ENCODE measurements around the gene CALM3. TPM values are rescaled to one million over a fixed set of nuclear protein-coding genes. Genes with fewer than 3 reads are reported as not detected.

The CALM3 gene
- polyA plus RNA-seq, 1 of the 3 experiments (the other 2 are of a cell fraction) = 495 TPM

- Histone ChIP-seq H3K4me1 (ENCODE audit: control insufficient read depth in 1 of 2, insufficient read depth in 2 of 2, low read depth in 1 of 2, low read length in 1 of 2) (peaks cover 19 to 41% of the 10 kb centered on the region in 2 experiments), H3K4me2 (peak overlapping the region; percentile 91), H3K9me2 (no peaks in the 10 kb centered on the region), H4K20me1 (ENCODE audit: insufficient read depth) (peaks cover 40% of the 10 kb centered on the region), H2AFZ (ENCODE audit: low read depth) (no peak overlapping the region), H3K27me3 (ENCODE audit: insufficient read depth) (no peaks in the 10 kb centered on the region), H3K79me2 (ENCODE audit: insufficient read depth) (peaks cover 57% of the 10 kb centered on the region), H3K9me3 (no peaks in the 10 kb centered on the region; the same call in 1 of the 2 replicates), H3K27ac (ENCODE audit: low read depth in 2 of 2, low read length in 1 of 2) (peak overlapping the region; percentile 41 to 78), H3K9ac (peak overlapping the region; percentile 97), H3F3A (replicated peaks; ENCODE audit: insufficient read depth) (no peaks in the 10 kb centered on the region), H3K36me3 (replicated peaks in 1 of 2; ENCODE audit: control insufficient read depth in 1 of 2, insufficient read depth in 2 of 2, low read length in 1 of 2) (peaks cover 10 to 27% of the 10 kb centered on the region in 2 experiments), H3K4me3 (ENCODE audit: low read depth in 2 of 2, low read length in 1 of 2) (peak overlapping the region; percentile 98 to 100)
- TF ChIP-seq MXI1 (IDR thresholded peaks at IDR 0.05; ENCODE audit: low read depth, low read length) (0 out of 2 replicates have a peak, but pooled peaks have one; percentile 9), CTCF (IDR thresholded peaks at IDR 0.05) (no peak)
- POLR2A ChIA-PET = interaction anchor here (1.3 to 1.9 kb wide), 2 partner anchors 8 to 27 kb away, joined by 5 to 7 read pairs; no protein-coding TSS in a partner anchor
- CTCF ChIA-PET = interaction anchor here (0.6 to 23.7 kb wide), 6 partner anchors 13 to 230 kb away, joined by 3 to 471 read pairs (median 8); partner anchors contain the start of gene DACT3
- peak; percentile 40 for DNase-seq
- 32% methylated on average over 2 of the region's 2 CpGs for WGBS (ENCODE audit: low lambda C conversion rate)
Measured at GRCh38 chr19:46603195-46603637, 2.1 kb downstream of the CALM3 start.

- Histone ChIP-seq H3K9me2 (no peaks in the 10 kb centered on the region), H3K9ac (peak overlapping the region; percentile 97; the same call in 1 of the 2 replicates), H3K4me3 (ENCODE audit: low read depth in 2 of 2, low read length in 1 of 2) (peak overlapping the region; percentile 98 to 100; a peak in 2 of 4 replicates), H3K79me2 (ENCODE audit: insufficient read depth) (peaks cover 57% of the 10 kb centered on the region), H2AFZ (ENCODE audit: low read depth) (no peak overlapping the region), H3K36me3 (replicated peaks in 1 of 2; ENCODE audit: control insufficient read depth in 1 of 2, insufficient read depth in 2 of 2, low read length in 1 of 2) (peaks cover 15 to 33% of the 10 kb centered on the region in 2 experiments), H3K4me2 (peak overlapping the region; percentile 91), H4K20me1 (ENCODE audit: insufficient read depth) (peaks cover 40% of the 10 kb centered on the region), H3F3A (replicated peaks; ENCODE audit: insufficient read depth) (no peaks in the 10 kb centered on the region), H3K4me1 (ENCODE audit: control insufficient read depth in 1 of 2, insufficient read depth in 2 of 2, low read depth in 1 of 2, low read length in 1 of 2) (peaks cover 19 to 41% of the 10 kb centered on the region in 2 experiments), H3K27me3 (ENCODE audit: insufficient read depth) (no peaks in the 10 kb centered on the region), H3K27ac (ENCODE audit: low read depth in 2 of 2, low read length in 1 of 2) (peak overlapping the region in 1 of 2 experiments; percentile 78; a peak in 2 of 4 replicates), H3K9me3 (no peaks in the 10 kb centered on the region; the same call in 1 of the 2 replicates)
- DNase-seq = peak; percentile 42
- TF ChIP-seq MXI1 (IDR thresholded peaks at IDR 0.05; ENCODE audit: low read depth, low read length) = 0 out of 2 replicates have a peak, but pooled peaks have one; percentile 34
- no peak for TF ChIP-seq FOXM1 (IDR thresholded peaks at IDR 0.05; ENCODE audit: low read depth)
- WGBS (ENCODE audit: low lambda C conversion rate) = 71% methylated on average over 9 of the region's 9 CpGs
- CTCF ChIA-PET = interaction anchor here (0.6 to 23.7 kb wide), 6 partner anchors 12 to 230 kb away, joined by 3 to 471 read pairs (median 8); partner anchors contain the start of gene DACT3
- POLR2A ChIA-PET = interaction anchor here (1.0 kb wide), 1 partner anchor 13 kb away, joined by 3 read pairs; no protein-coding TSS in a partner anchor
Measured at GRCh38 chr19:46603752-46604231, 2.7 kb downstream of the CALM3 start.

- peak; percentile 8 for TF ChIP-seq CHD2 (IDR thresholded peaks at IDR 0.05; ENCODE audit: low read length, partially characterized antibody)
- peak; percentile 19; the same call in 1 of the 2 replicates for TF ChIP-seq RAD21 (IDR thresholded peaks at IDR 0.05; ENCODE audit: low read length)
- TF ChIP-seq TCF12 (IDR thresholded peaks at IDR 0.05) = no peak
- POLR2A ChIA-PET = interaction anchor here (1.0 to 1.4 kb wide), 3 partner anchors 12 to 26 kb away, joined by 3 to 5 read pairs (median 3); no protein-coding TSS in a partner anchor
- CTCF ChIA-PET = interaction anchor here (0.6 to 23.7 kb wide), 8 partner anchors 11 to 111 kb away, joined by 3 to 471 read pairs (median 4); partner anchors contain the start of gene DACT3
- Histone ChIP-seq H3K4me1 (ENCODE audit: control insufficient read depth in 1 of 2, insufficient read depth in 2 of 2, low read depth in 1 of 2, low read length in 1 of 2) (peaks cover 19 to 44% of the 10 kb centered on the region in 2 experiments), H3K9ac (no peak overlapping the region), H3K36me3 (replicated peaks in 1 of 2; ENCODE audit: control insufficient read depth in 1 of 2, insufficient read depth in 2 of 2, low read length in 1 of 2) (peaks cover 19 to 44% of the 10 kb centered on the region in 2 experiments), H3K9me3 (no peaks in the 10 kb centered on the region), H3K79me2 (ENCODE audit: insufficient read depth) (peaks cover 57% of the 10 kb centered on the region), H3K4me3 (ENCODE audit: low read depth in 2 of 2, low read length in 1 of 2) (no peak overlapping the region), H3K9me2 (no peaks in the 10 kb centered on the region), H4K20me1 (ENCODE audit: insufficient read depth) (peaks cover 40% of the 10 kb centered on the region), H3K4me2 (no peak overlapping the region), H3K27ac (ENCODE audit: low read depth in 2 of 2, low read length in 1 of 2) (peak overlapping the region in 1 of 2 experiments; percentile 32; a peak in 1 of 4 replicates), H2AFZ (ENCODE audit: low read depth) (no peak overlapping the region), H3F3A (replicated peaks; ENCODE audit: insufficient read depth) (no peaks in the 10 kb centered on the region), H3K27me3 (ENCODE audit: insufficient read depth) (no peaks in the 10 kb centered on the region)
- 84% methylated on average over 7 of the region's 13 CpGs for WGBS (ENCODE audit: low lambda C conversion rate)
- DNase-seq = peak; percentile 65
Measured at GRCh38 chr19:46604781-46605355, 3.7 kb downstream of the CALM3 start.
